ENCODE results near the gene GUCY1A2.

DNA sequence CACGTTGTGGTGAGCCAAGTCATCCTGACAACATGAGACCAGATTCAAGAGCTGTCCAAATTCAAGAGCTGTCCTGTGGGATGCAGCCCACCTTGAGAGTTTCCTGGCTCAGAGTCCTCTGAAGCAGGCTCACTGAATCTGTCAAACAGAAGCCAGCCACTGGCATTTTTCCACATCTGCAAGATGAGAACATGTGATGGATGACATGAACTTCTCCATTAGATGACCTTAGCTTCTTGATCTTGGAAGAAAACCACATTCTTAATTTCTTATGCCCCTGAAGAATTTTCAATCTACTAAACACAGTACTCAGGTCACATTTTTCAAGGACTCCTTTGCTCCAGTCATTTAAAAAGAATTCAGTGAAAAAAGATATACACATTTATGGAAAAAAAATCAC lies 291.0 kb downstream of the GUCY1A2 start:
- TF ChIP-seq, protein P1, sequence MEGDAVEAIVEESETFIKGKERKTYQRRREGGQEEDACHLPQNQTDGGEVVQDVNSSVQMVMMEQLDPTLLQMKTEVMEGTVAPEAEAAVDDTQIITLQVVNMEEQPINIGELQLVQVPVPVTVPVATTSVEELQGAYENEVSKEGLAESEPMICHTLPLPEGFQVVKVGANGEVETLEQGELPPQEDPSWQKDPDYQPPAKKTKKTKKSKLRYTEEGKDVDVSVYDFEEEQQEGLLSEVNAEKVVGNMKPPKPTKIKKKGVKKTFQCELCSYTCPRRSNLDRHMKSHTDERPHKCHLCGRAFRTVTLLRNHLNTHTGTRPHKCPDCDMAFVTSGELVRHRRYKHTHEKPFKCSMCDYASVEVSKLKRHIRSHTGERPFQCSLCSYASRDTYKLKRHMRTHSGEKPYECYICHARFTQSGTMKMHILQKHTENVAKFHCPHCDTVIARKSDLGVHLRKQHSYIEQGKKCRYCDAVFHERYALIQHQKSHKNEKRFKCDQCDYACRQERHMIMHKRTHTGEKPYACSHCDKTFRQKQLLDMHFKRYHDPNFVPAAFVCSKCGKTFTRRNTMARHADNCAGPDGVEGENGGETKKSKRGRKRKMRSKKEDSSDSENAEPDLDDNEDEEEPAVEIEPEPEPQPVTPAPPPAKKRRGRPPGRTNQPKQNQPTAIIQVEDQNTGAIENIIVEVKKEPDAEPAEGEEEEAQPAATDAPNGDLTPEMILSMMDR (IDR thresholded peaks at IDR 0.05) = no peak
- TF ChIP-seq EP300 (IDR thresholded peaks at IDR 0.05) (no peak), POLR2A (IDR thresholded peaks at IDR 0.05; ENCODE audit: low read depth) (no peak), POLR2AphosphoS5 (IDR thresholded peaks at IDR 0.05) (no peak)
